ENCODE data around the gene GALNT2. TPM values are rescaled to one million over a fixed set of nuclear protein-coding genes. Genes with fewer than 3 reads are reported as not detected.

Gene GALNT2
- total and polyA plus RNA-seq, 9 of the 15 experiments (the other 6 are each of a cell fraction or from before 2014, with no cell fraction given), result 1.6 to 106 (median 51.9) TPM

GRCh38 chr1:230235876-230236275, 168.8 kb downstream of the GALNT2 start:
- ChIA-PET POLR2A (interaction anchor here (1.5 kb wide), 1 partner anchor 34 kb away, joined by 6 read pairs; no protein-coding TSS in a partner anchor), CTCF (ENCODE audit: low intra/inter-chr PET ratio) (no interaction called here)
- Histone ChIP-seq H4K20me1 (replicated peaks; ENCODE audit: control insufficient read depth, insufficient read depth, low read length) (no peaks in the 10 kb centered on the region), H3K27ac (ENCODE audit: extremely low read depth, low read depth, low read length) (no peak overlapping the region), H3K27me3 (ENCODE audit: control insufficient read depth in 2 of 2, insufficient read depth in 2 of 2, low read length in 2 of 2) (no peaks in the 10 kb centered on the region), H3K9me3 (replicated peaks; ENCODE audit: control insufficient read depth, insufficient read depth, low read depth, low read length) (no peaks in the 10 kb centered on the region), H3K4me1 (replicated peaks in 1 of 2; ENCODE audit: control insufficient read depth in 2 of 2, insufficient read depth in 2 of 2, low read length in 2 of 2) (peaks cover 0 to 10% of the 10 kb centered on the region in 2 experiments; a peak in 4 of 5 replicates), H3K4me2 (ENCODE audit: insufficient read depth, low read length) (no peak overlapping the region), H3K9me1 (ENCODE audit: control insufficient read depth, insufficient read depth, low read length) (no peaks in the 10 kb centered on the region), H2AFZ (ENCODE audit: low read depth, low read length) (no peak overlapping the region), H3K9ac (ENCODE audit: insufficient read depth in 1 of 2, low read depth in 2 of 2, low read length in 2 of 2) (no peak overlapping the region), H3K36me3 (ENCODE audit: control insufficient read depth, insufficient read depth, low read length) (peaks cover 50% of the 10 kb centered on the region), H3K4me3 (no peak overlapping the region), H3K79me2 (ENCODE audit: control insufficient read depth, insufficient read depth, low read length) (peaks cover 11% of the 10 kb centered on the region; the same call in 2 of the 3 replicates)
- no peak for DNase-seq (ENCODE audit: extremely low read depth in 1 of 4, low spot score in 3 of 4)
- no TSS peak for BruUV-seq (replicated peaks)
- no peak for TF ChIP-seq NCOA4 (IDR thresholded peaks at IDR 0.05; ENCODE audit: partially characterized antibody)
- no peak for TF ChIP-seq ZKSCAN3 (CRISPR knock-in tag; IDR thresholded peaks at IDR 0.05)
- no peak for TF ChIP-seq NFE2L1 (tag; IDR thresholded peaks at IDR 0.05; ENCODE audit: borderline replicate concordance, low read depth)
- FAIRE-seq, result no peak
- WGBS (ENCODE audit: insufficient coverage, low coverage, missing lambda C conversion rate), result 95% methylated on average over 7 of the region's 7 CpGs
- in situ Hi-C loops (cut with MboI) (no loop called here), intact Hi-C loops (cut with micrococcal nuclease) (no loop called here)
- ATAC-seq, result no peak

- H3K4me3 ChIP-seq, result no peak overlapping the region
- ATAC-seq (no peak), FAIRE-seq (no peak), DNase-seq (ENCODE audit: extremely low read depth in 1 of 4, low spot score in 3 of 4) (no peak)
- no peaks in the 10 kb centered on the region for H3K27me3 ChIP-seq (ENCODE audit: control insufficient read depth in 2 of 2, insufficient read depth in 2 of 2, low read length in 2 of 2)
- intact Hi-C loops (cut with micrococcal nuclease) (no loop called here), in situ Hi-C loops (cut with MboI) (no loop called here)
- ChIA-PET CTCF (ENCODE audit: low intra/inter-chr PET ratio) (no interaction called here), POLR2A (interaction anchor here (0.6 to 1.5 kb wide), 5 partner anchors 9 to 548 kb away, joined by 3 to 6 read pairs (median 3); no protein-coding TSS in a partner anchor)
- WGBS (ENCODE audit: insufficient coverage, low coverage, missing lambda C conversion rate), result 87% methylated on average over 11 of the region's 11 CpGs
- H2AFZ ChIP-seq (ENCODE audit: low read depth, low read length), result no peak overlapping the region
- H3K27ac ChIP-seq (ENCODE audit: extremely low read depth, low read depth, low read length), result no peak overlapping the region
- peaks cover 49% of the 10 kb centered on the region for H3K36me3 ChIP-seq (ENCODE audit: control insufficient read depth, insufficient read depth, low read length)
- no peak overlapping the region for H3K9ac ChIP-seq (ENCODE audit: insufficient read depth in 1 of 2, low read depth in 2 of 2, low read length in 2 of 2)
- peaks cover 0 to 4% of the 10 kb centered on the region in 2 experiments; a peak in 4 of 5 replicates for H3K4me1 ChIP-seq (replicated peaks in 1 of 2; ENCODE audit: control insufficient read depth in 2 of 2, insufficient read depth in 2 of 2, low read length in 2 of 2)
- H4K20me1 ChIP-seq (replicated peaks; ENCODE audit: control insufficient read depth, insufficient read depth, low read length), result no peaks in the 10 kb centered on the region
- H3K4me2 ChIP-seq (ENCODE audit: insufficient read depth, low read length), result no peak overlapping the region
- no peaks in the 10 kb centered on the region for H3K9me3 ChIP-seq (replicated peaks; ENCODE audit: control insufficient read depth, insufficient read depth, low read depth, low read length)
- H3K9me1 ChIP-seq (ENCODE audit: control insufficient read depth, insufficient read depth, low read length), result no peaks in the 10 kb centered on the region
- BruUV-seq (replicated peaks), result no TSS peak
- peaks cover 11% of the 10 kb centered on the region; the same call in 2 of the 3 replicates for H3K79me2 ChIP-seq (ENCODE audit: control insufficient read depth, insufficient read depth, low read length)
- TF ChIP-seq POLR2AphosphoS2 (IDR thresholded peaks at IDR 0.05; ENCODE audit: low read length), result no peak
- no peak for TF ChIP-seq ATF1 (CRISPR knock-in tag; IDR thresholded peaks at IDR 0.05)
- no peak for TF ChIP-seq ATF1 (tag; IDR thresholded peaks at IDR 0.05)
- TF ChIP-seq RNF219 (CRISPR knock-in tag; IDR thresholded peaks at IDR 0.05), result no peak
- TF ChIP-seq ZNF274 (IDR thresholded peaks at IDR 0.05; ENCODE audit: borderline replicate concordance, low read depth, low read length), result no peak
- no peak for TF ChIP-seq BRCA1 (IDR thresholded peaks at IDR 0.05)
- no peak for TF ChIP-seq BRCA1 (CRISPR knock-in tag; IDR thresholded peaks at IDR 0.05)
Observed at GRCh38 chr1:230236301-230237008, 169.4 kb downstream of the GALNT2 start.

Measured in K562 (cell line).